Chondrocyte (in vitro differentiated cells): ENCODE data around the gene HAX1. TPM values are rescaled to one million over a fixed set of nuclear protein-coding genes. Genes with fewer than 3 reads are reported as not detected.
"Not testable (repeated sequence)": the region's sequence is repeated elsewhere in the genome, so short reads cannot be mapped to it uniquely, and the experiment has no call there.

Source experiments
- DNase-seq: peaks from one replicate; pipeline ENCODE4 v3.0.0; 2021; ENCODE audit warnings: mixed read lengths, low spot score
- H3K27ac Mint-ChIP-seq: one replicate; pipeline ENCODE4 v1.8.0; 2021; ENCODE audit warnings: mild to moderate bottlenecking, moderate library complexity, mixed read lengths; ENCODE audit not compliant: unreplicated experiment
- H3K27me3 Mint-ChIP-seq: 2 replicates; pipeline ENCODE4 v1.8.0; 2021; ENCODE audit warnings: low read depth, mixed read lengths
- H3K36me3 Mint-ChIP-seq: 2 replicates; pipeline ENCODE4 v1.8.0; 2021; ENCODE audit warnings: low read depth, mixed read lengths
- H3K4me1 Mint-ChIP-seq: 2 replicates; pipeline ENCODE4 v1.8.0; 2021; ENCODE audit warnings: low read depth, mild to moderate bottlenecking, mixed read lengths
- H3K4me3 Mint-ChIP-seq: one replicate; pipeline ENCODE4 v1.8.0; 2021; ENCODE audit warnings: mild to moderate bottlenecking, moderate library complexity, mixed read lengths; ENCODE audit not compliant: unreplicated experiment
- H3K9me3 Mint-ChIP-seq: 2 replicates; pipeline ENCODE4 v1.8.0; 2021; ENCODE audit warnings: low read depth, mixed read lengths
- total RNA-seq: library from RNA; stranded (reverse); gene quantifications from 3 replicates; pipeline ENCODE4 v1.2.1, GENCODE V29; 2021
- TF ChIP-seq, protein P1 (sequence below): fragments of 200-600 bp; sonication (generic); IDR thresholded peaks from 2 replicates; pipeline ENCODE4 v1.5.0; 2021; ENCODE audit warnings: antibody characterized with exemption, mild to moderate bottlenecking, moderate library complexity

The HAX1 gene
- total RNA-seq, 1 donor from 2014 or later: 104 TPM

GRCh38 chr1:154276797-154277196 is 4.4 kb downstream of the HAX1 start:
- H3K27ac Mint-ChIP-seq: no peak overlapping the region
- peaks cover 24% of the 10 kb centered on the region for H3K4me1 Mint-ChIP-seq
- TF ChIP-seq, protein P1, sequence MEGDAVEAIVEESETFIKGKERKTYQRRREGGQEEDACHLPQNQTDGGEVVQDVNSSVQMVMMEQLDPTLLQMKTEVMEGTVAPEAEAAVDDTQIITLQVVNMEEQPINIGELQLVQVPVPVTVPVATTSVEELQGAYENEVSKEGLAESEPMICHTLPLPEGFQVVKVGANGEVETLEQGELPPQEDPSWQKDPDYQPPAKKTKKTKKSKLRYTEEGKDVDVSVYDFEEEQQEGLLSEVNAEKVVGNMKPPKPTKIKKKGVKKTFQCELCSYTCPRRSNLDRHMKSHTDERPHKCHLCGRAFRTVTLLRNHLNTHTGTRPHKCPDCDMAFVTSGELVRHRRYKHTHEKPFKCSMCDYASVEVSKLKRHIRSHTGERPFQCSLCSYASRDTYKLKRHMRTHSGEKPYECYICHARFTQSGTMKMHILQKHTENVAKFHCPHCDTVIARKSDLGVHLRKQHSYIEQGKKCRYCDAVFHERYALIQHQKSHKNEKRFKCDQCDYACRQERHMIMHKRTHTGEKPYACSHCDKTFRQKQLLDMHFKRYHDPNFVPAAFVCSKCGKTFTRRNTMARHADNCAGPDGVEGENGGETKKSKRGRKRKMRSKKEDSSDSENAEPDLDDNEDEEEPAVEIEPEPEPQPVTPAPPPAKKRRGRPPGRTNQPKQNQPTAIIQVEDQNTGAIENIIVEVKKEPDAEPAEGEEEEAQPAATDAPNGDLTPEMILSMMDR: peak; percentile 55
- no peak for DNase-seq
- H3K36me3 Mint-ChIP-seq: peaks cover 16% of the 10 kb centered on the region
- no peak overlapping the region for H3K4me3 Mint-ChIP-seq
- H3K9me3 Mint-ChIP-seq: no peaks in the 10 kb centered on the region
- no peaks in the 10 kb centered on the region for H3K27me3 Mint-ChIP-seq

DNA sequence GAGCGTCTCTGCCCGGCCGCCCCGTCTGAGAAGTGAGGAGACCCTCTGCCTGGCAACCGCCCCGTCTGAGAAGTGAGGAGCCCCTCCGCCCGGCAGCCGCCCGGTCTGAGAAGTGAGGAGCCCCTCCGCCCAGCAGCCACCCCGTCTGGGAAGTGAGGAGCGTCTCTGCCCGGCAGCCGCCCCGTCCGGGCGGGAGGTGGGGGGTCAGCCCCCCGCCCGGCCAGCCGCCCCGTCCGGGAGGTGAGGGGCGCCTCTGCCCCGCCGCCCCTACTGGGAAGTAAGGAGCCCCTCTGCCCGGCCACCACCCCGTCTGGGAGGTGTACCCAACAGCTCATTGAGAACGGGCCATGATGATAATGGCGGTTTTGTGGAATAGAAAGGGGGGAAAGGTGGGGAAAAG is 15.2 kb downstream of the HAX1 start:
- not testable (repeated sequence) for H3K27ac Mint-ChIP-seq, DNase-seq, H3K4me1 Mint-ChIP-seq, H3K27me3 Mint-ChIP-seq, H3K4me3 Mint-ChIP-seq, H3K36me3 Mint-ChIP-seq, H3K9me3 Mint-ChIP-seq

- TF ChIP-seq, protein P1: no peak
- Mint-ChIP-seq H3K4me1 (no peaks in the 10 kb centered on the region), H3K36me3 (peaks cover 2% of the 10 kb centered on the region)
These were observed 16.2 kb downstream of the HAX1 start for GRCh38 chr1:154288661-154289060.

GRCh38 chr1:154290921-154291320 is 18.5 kb downstream of the HAX1 start:
- Mint-ChIP-seq H3K4me1 (no peaks in the 10 kb centered on the region), H3K9me3 (peaks cover 15% of the 10 kb centered on the region), H3K36me3 (peaks cover 8% of the 10 kb centered on the region), H3K27ac (no peak overlapping the region), H3K4me3 (no peak overlapping the region), H3K27me3 (peaks cover 6% of the 10 kb centered on the region)
- no peak for DNase-seq
- TF ChIP-seq, protein P1: no peak

More at GRCh38 chr1:154288661-154289060, 16.2 kb downstream of the HAX1 start:
- Mint-ChIP-seq H3K27me3 (peaks cover 6% of the 10 kb centered on the region), H3K27ac (no peak overlapping the region), H3K4me3 (no peak overlapping the region), H3K9me3 (peaks cover 4% of the 10 kb centered on the region)
- no peak for DNase-seq

- no peak overlapping the region for H3K4me3 Mint-ChIP-seq
- TF ChIP-seq, protein P1: no peak
- no peak for DNase-seq
- peaks cover 9% of the 10 kb centered on the region for H3K27me3 Mint-ChIP-seq
- no peak overlapping the region for H3K27ac Mint-ChIP-seq
- peaks cover 8% of the 10 kb centered on the region for H3K36me3 Mint-ChIP-seq
- H3K4me1 Mint-ChIP-seq: no peaks in the 10 kb centered on the region
- peaks cover 20% of the 10 kb centered on the region for H3K9me3 Mint-ChIP-seq
These were observed 23.2 kb downstream of the HAX1 start for GRCh38 chr1:154295408-154296235.

GRCh38 chr1:154301582-154301981 is 29.2 kb downstream of the HAX1 start:
- DNase-seq: no peak
- TF ChIP-seq, protein P1: no peak
- Mint-ChIP-seq H3K36me3 (no peaks in the 10 kb centered on the region), H3K27me3 (peaks cover 3% of the 10 kb centered on the region), H3K27ac (no peak overlapping the region), H3K9me3 (peaks cover 5% of the 10 kb centered on the region), H3K4me1 (peaks cover 2% of the 10 kb centered on the region), H3K4me3 (no peak overlapping the region)
